Naive thymus-derived CD4-positive, alpha-beta T cell (primary cell): Measurements from ENCODE around the gene CLTCL1. TPM values are rescaled to one million over a fixed set of nuclear protein-coding genes. Genes with fewer than 3 reads are reported as not detected.

Source experiments
- ATAC-seq: fragments of 150-1000 bp; cut with Tn5 transposase; 2 replicates; pipeline ENCODE4 v1.10.0; 2021; ENCODE audit warnings: mild to moderate bottlenecking, moderate library complexity
- CTCF ChIA-PET: fragments of 350-600 bp; sonication (Branson Sonifier 250); formaldehyde crosslinking; loops from one replicate; lab custom pipeline; 2021; ENCODE audit warnings: antibody characterized with exemption; lab: Charles Lee
- POLR2A ChIA-PET: fragments of 350-600 bp; sonication (Branson Sonifier 250); formaldehyde crosslinking; loops from one replicate; lab custom pipeline; 2021; ENCODE audit warnings: antibody characterized with exemption, inconsistent platforms; lab: Charles Lee
- DNase-seq, 9 donors: peaks; one replicate each; pipeline versions ENCODE4 v3.0.0 to v3.0.0-alpha.2; 2020 to 2022; ENCODE audit warnings: mixed read lengths in 1 of 9
- H3K27ac ChIP-seq: one replicate; pipeline ENCODE4 v1.7.0; 2013; ENCODE audit warnings: mild to moderate bottlenecking, low read depth, low read length, moderate library complexity
- H3K27me3 ChIP-seq, 2 donors: one replicate each; pipeline ENCODE4 v1.7.0; 2013; ENCODE audit warnings: low read length in 2 of 2, mild to moderate bottlenecking in 2 of 2, moderate library complexity in 2 of 2; ENCODE audit not compliant: control insufficient read depth in 2 of 2, insufficient read depth in 2 of 2
- H3K36me3 ChIP-seq, 3 experiments: 1 replicate in 2 of 3; 2 replicates in 1 of 3; pipeline ENCODE4 v1.7.0; 2013; ENCODE audit warnings: low read length in 3 of 3, mild to moderate bottlenecking in 3 of 3, moderate library complexity in 1 of 3; ENCODE audit not compliant: insufficient read depth in 3 of 3, control insufficient read depth in 2 of 3
- H3K4me1 ChIP-seq, 2 donors: one replicate each; pipeline ENCODE4 v1.7.0; 2013; ENCODE audit warnings: low read length in 2 of 2, mild to moderate bottlenecking in 2 of 2, moderate library complexity in 1 of 2; ENCODE audit not compliant: control insufficient read depth in 2 of 2, insufficient read depth in 2 of 2
- H3K4me3 ChIP-seq: 2 replicates; pipeline ENCODE4 v1.7.0; 2013; ENCODE audit warnings: mild to moderate bottlenecking, low read length
- H3K9me3 ChIP-seq, 3 experiments: 1 replicate in 2 of 3; 2 replicates in 1 of 3; pipeline ENCODE4 v1.7.0; 2013; ENCODE audit warnings: low read length in 3 of 3; ENCODE audit not compliant: control insufficient read depth in 2 of 3
- H3K27ac Mint-ChIP-seq, 9 donors: one replicate each; pipeline ENCODE4 v1.8.0; 2020 to 2022; ENCODE audit warnings: mixed read lengths in 9 of 9, mild to moderate bottlenecking in 8 of 9, moderate library complexity in 5 of 9, inconsistent platforms in 2 of 9
- H3K27me3 Mint-ChIP-seq, 5 donors: one replicate each; pipeline ENCODE4 v1.8.0; 2021 to 2022; ENCODE audit warnings: mixed read lengths in 5 of 5, mild to moderate bottlenecking in 1 of 5
- H3K36me3 Mint-ChIP-seq, 5 donors: one replicate each; pipeline ENCODE4 v1.8.0; 2020 to 2022; ENCODE audit warnings: mixed read lengths in 5 of 5, mild to moderate bottlenecking in 3 of 5, inconsistent platforms in 1 of 5
- H3K4me1 Mint-ChIP-seq, 7 donors: one replicate each; pipeline ENCODE4 v1.8.0; 2020 to 2022; ENCODE audit warnings: mixed read lengths in 7 of 7, mild to moderate bottlenecking in 3 of 7, inconsistent platforms in 1 of 7
- H3K4me3 Mint-ChIP-seq, 10 donors: one replicate each; pipeline ENCODE4 v1.8.0; 2020 to 2022; ENCODE audit warnings: mild to moderate bottlenecking in 10 of 10, mixed read lengths in 10 of 10, moderate library complexity in 6 of 10, inconsistent platforms in 2 of 10
- H3K9me3 Mint-ChIP-seq, 11 donors: one replicate each; pipeline ENCODE4 v1.8.0; 2020 to 2022; ENCODE audit warnings: mixed read lengths in 11 of 11, mild to moderate bottlenecking in 4 of 11, inconsistent platforms in 1 of 11, moderate library complexity in 1 of 11
- intact Hi-C, 2 donors: fragments of 100-400 bp; cut with micrococcal nuclease; formaldehyde crosslinking; loops; one replicate each; pipeline ENCODE4 v1.15.1; 2023
- polyA plus RNA-seq, 2 donors: library from polyadenylated mRNA; unstranded; fragments of 300-500 nt; fragmentation: Illumina TruSeq; gene quantifications; one replicate each; pipeline ENCODE4 v1.2.3, GENCODE V29; 2021
- total RNA-seq, 6 experiments: library from RNA in 5 of 6; stranded (reverse) in 5 of 6; gene quantifications; 1 replicate in 5 of 6; 2 replicates in 1 of 6; pipeline ENCODE4 v1.2.3 and lab custom pipeline; 2021 to 2026

CLTCL1 gene
- total and polyA plus RNA-seq, 7 experiments from 2014 or later: 0.22 to 3.1 (median 1.2) TPM

- Histone ChIP-seq H3K27me3 (no peaks in the 10 kb centered on the region), H3K4me3 (no peak overlapping the region), H3K27ac (no peak overlapping the region), H3K4me1 (no peaks in the 10 kb centered on the region), H3K9me3 (no peaks in the 10 kb centered on the region), H3K36me3 (no peaks in the 10 kb centered on the region)
- Mint-ChIP-seq H3K27me3 (peaks cover 0 to 6% (median 0%) of the 10 kb centered on the region in 5 donors), H3K4me3 (no peak overlapping the region), H3K4me1 (peaks cover 4 to 17% (median 6%) of the 10 kb centered on the region in 7 donors), H3K9me3 (no peaks in the 10 kb centered on the region), H3K36me3 (no peaks in the 10 kb centered on the region), H3K27ac (peak overlapping the region in 1 of 9 donors; percentile 16)
- ChIA-PET CTCF (no interaction called here), POLR2A (no interaction called here)
- no peak for DNase-seq
- intact Hi-C loops: no loop called here
- ATAC-seq: no peak
Measured at GRCh38 chr22:19194766-19195536, 96.6 kb downstream of the CLTCL1 start.

- H3K4me1 ChIP-seq: no peaks in the 10 kb centered on the region
- H3K4me3 ChIP-seq: no peak overlapping the region
- H3K9me3 ChIP-seq: no peaks in the 10 kb centered on the region
- intact Hi-C loops: no loop called here
- peaks cover 0 to 6% (median 0%) of the 10 kb centered on the region in 5 donors for H3K27me3 Mint-ChIP-seq
- H3K4me3 Mint-ChIP-seq: no peak overlapping the region
- no peaks in the 10 kb centered on the region for H3K9me3 Mint-ChIP-seq
- no peak for ATAC-seq
- ChIA-PET POLR2A (no interaction called here), CTCF (no interaction called here)
- no peak for DNase-seq
- H3K27ac ChIP-seq: no peak overlapping the region
- H3K36me3 Mint-ChIP-seq: no peaks in the 10 kb centered on the region
- H3K36me3 ChIP-seq: no peaks in the 10 kb centered on the region
- H3K27me3 ChIP-seq: no peaks in the 10 kb centered on the region
- H3K27ac Mint-ChIP-seq: peak overlapping the region in 1 of 9 donors; percentile 5
- peaks cover 4 to 17% (median 6%) of the 10 kb centered on the region in 7 donors for H3K4me1 Mint-ChIP-seq
Measured at GRCh38 chr22:19193879-19194278, 97.6 kb downstream of the CLTCL1 start.

- Histone ChIP-seq H3K9me3 (no peaks in the 10 kb centered on the region), H3K4me1 (no peaks in the 10 kb centered on the region), H3K27ac (no peak overlapping the region), H3K27me3 (no peaks in the 10 kb centered on the region), H3K36me3 (no peaks in the 10 kb centered on the region), H3K4me3 (no peak overlapping the region)
- Mint-ChIP-seq H3K4me3 (no peak overlapping the region), H3K27me3 (no peaks in the 10 kb centered on the region), H3K9me3 (no peaks in the 10 kb centered on the region), H3K36me3 (no peaks in the 10 kb centered on the region), H3K4me1 (no peaks in the 10 kb centered on the region), H3K27ac (no peak overlapping the region)
- ChIA-PET CTCF (no interaction called here), POLR2A (no interaction called here)
- ATAC-seq (no peak), DNase-seq (no peak)
- intact Hi-C loops: no loop called here
Measured at GRCh38 chr22:19187716-19188563, 103.6 kb downstream of the CLTCL1 start.

GRCh38 chr22:19184276-19184997 lies 107.1 kb downstream of the CLTCL1 start:
- ATAC-seq: no peak
- H3K4me3 ChIP-seq: no peak overlapping the region
- Mint-ChIP-seq H3K36me3 (no peaks in the 10 kb centered on the region), H3K27me3 (no peaks in the 10 kb centered on the region), H3K27ac (peak overlapping the region in 1 of 9 donors; percentile 38), H3K9me3 (no peaks in the 10 kb centered on the region), H3K4me3 (no peak overlapping the region), H3K4me1 (peaks cover 10 to 19% (median 15%) of the 10 kb centered on the region in 7 donors)
- ChIA-PET CTCF (no interaction called here), POLR2A (no interaction called here)
- no peak for DNase-seq
- intact Hi-C loops: no loop called here
- no peaks in the 10 kb centered on the region for H3K9me3 ChIP-seq
- no peaks in the 10 kb centered on the region for H3K27me3 ChIP-seq
- peaks cover 3 to 4% of the 10 kb centered on the region in 2 donors for H3K4me1 ChIP-seq
- H3K36me3 ChIP-seq: no peaks in the 10 kb centered on the region
- no peak overlapping the region for H3K27ac ChIP-seq

- CTCF ChIA-PET: interaction anchor here (0.6 kb wide), 1 partner anchor 147 kb away, joined by 3 read pairs; no protein-coding TSS in a partner anchor
- POLR2A ChIA-PET: no interaction called here
- no peaks in the 10 kb centered on the region for H3K9me3 Mint-ChIP-seq
Measured at GRCh38 chr22:19183216-19183615, 108.3 kb downstream of the CLTCL1 start.

GRCh38 chr22:19182472-19183157 lies 108.9 kb downstream of the CLTCL1 start:
- peak overlapping the region in 1 of 9 donors; percentile 89 for H3K27ac Mint-ChIP-seq
- H3K36me3 Mint-ChIP-seq: no peaks in the 10 kb centered on the region
- Histone ChIP-seq H3K4me1 (peaks cover 7 to 9% of the 10 kb centered on the region in 2 donors), H3K36me3 (no peaks in the 10 kb centered on the region), H3K9me3 (no peaks in the 10 kb centered on the region), H3K27ac (no peak overlapping the region), H3K27me3 (no peaks in the 10 kb centered on the region), H3K4me3 (no peak overlapping the region)
- ChIA-PET POLR2A (no interaction called here), CTCF (interaction anchor here (0.6 kb wide), 1 partner anchor 148 kb away, joined by 3 read pairs; no protein-coding TSS in a partner anchor)
- peaks cover 13 to 23% (median 19%) of the 10 kb centered on the region in 7 donors for H3K4me1 Mint-ChIP-seq
- no peaks in the 10 kb centered on the region for H3K9me3 Mint-ChIP-seq
- ATAC-seq (no peak), DNase-seq (no peak)
- no peaks in the 10 kb centered on the region for H3K27me3 Mint-ChIP-seq
- intact Hi-C loops: no loop called here
- peak overlapping the region in 1 of 10 donors; percentile 13 for H3K4me3 Mint-ChIP-seq

More at GRCh38 chr22:19183216-19183615, 108.3 kb downstream of the CLTCL1 start:
- no peaks in the 10 kb centered on the region for H3K27me3 Mint-ChIP-seq
- H3K36me3 ChIP-seq: no peaks in the 10 kb centered on the region
- ATAC-seq: no peak
- no peaks in the 10 kb centered on the region for H3K9me3 ChIP-seq
- H3K27ac Mint-ChIP-seq: no peak overlapping the region
- no peaks in the 10 kb centered on the region for H3K36me3 Mint-ChIP-seq
- H3K4me1 Mint-ChIP-seq: peaks cover 13 to 23% (median 19%) of the 10 kb centered on the region in 7 donors
- no peak overlapping the region for H3K4me3 ChIP-seq
- H3K4me1 ChIP-seq: peaks cover 7 to 9% of the 10 kb centered on the region in 2 donors
- H3K4me3 Mint-ChIP-seq: no peak overlapping the region
- DNase-seq: no peak
- no peaks in the 10 kb centered on the region for H3K27me3 ChIP-seq
- no peak overlapping the region for H3K27ac ChIP-seq
- intact Hi-C loops: no loop called here
